NT2/D1 (cell line): ENCODE data around the gene NOD1.

ENCODE experiments used
- SUZ12 ChIP-seq: IDR thresholded peaks from 2 replicates; pipeline ENCODE4 v1.6.1; 2011; ENCODE audit not compliant: insufficient read length, insufficient read depth; ENCODE audit errors: extremely low read depth
- YY1 ChIP-seq: IDR thresholded peaks from 2 replicates; pipeline ENCODE4 v1.6.1; 2011; ENCODE audit not compliant: insufficient read length, insufficient read depth
- ZNF274 ChIP-seq: IDR thresholded peaks from 2 replicates; pipeline ENCODE4 v1.6.1; 2011; ENCODE audit warnings: mild to moderate bottlenecking, low read depth, low read length

GRCh38 chr7:30505174-30505697 lies 26.7 kb upstream of the NOD1 start:
- no peak for TF ChIP-seq YY1
- TF ChIP-seq SUZ12 = no peak
- TF ChIP-seq ZNF274 = no peak
